Loucy (cell line): ENCODE results near the gene TMEM237.

ENCODE experiments used
- H2AFZ ChIP-seq: fragments of 200-600 bp; sonication (generic); 2 replicates; pipeline ENCODE4 v1.6.0; 2016; ENCODE audit warnings: antibody characterized with exemption, mild to moderate bottlenecking, low read length, moderate library complexity
- H3F3A ChIP-seq: fragments of 200-600 bp; 2 replicates; pipeline ENCODE4 v1.6.0; 2016; ENCODE audit warnings: antibody characterized with exemption, low read depth, mild to moderate bottlenecking
- H3K27me3 ChIP-seq: fragments of 200-600 bp; sonication (generic); 2 replicates; pipeline ENCODE4 v1.6.1; 2014; ENCODE audit warnings: low read length, mild to moderate bottlenecking; ENCODE audit not compliant: insufficient read depth, poor library complexity, severe bottlenecking
- H3K36me3 ChIP-seq: fragments of 200-600 bp; sonication (generic); 2 replicates; pipeline ENCODE4 v1.6.1; 2016; ENCODE audit warnings: low read length; ENCODE audit not compliant: insufficient read depth
- H3K4me1 ChIP-seq: fragments of 200-600 bp; sonication (generic); 2 replicates; pipeline ENCODE4 v1.5.1; 2014; ENCODE audit warnings: low read length, mild to moderate bottlenecking; ENCODE audit not compliant: insufficient read depth, poor library complexity, severe bottlenecking
- H3K4me2 ChIP-seq: fragments of 200-600 bp; sonication (generic); 2 replicates; pipeline ENCODE4 v1.6.0; 2014; ENCODE audit warnings: antibody characterized with exemption, low read length, low read depth, mild to moderate bottlenecking; ENCODE audit not compliant: poor library complexity, severe bottlenecking
- H3K4me3 ChIP-seq: fragments of 200-600 bp; sonication (generic); 2 replicates; pipeline ENCODE4 v1.5.1; 2014; ENCODE audit warnings: low read length, mild to moderate bottlenecking, mixed read lengths; ENCODE audit not compliant: poor library complexity, severe bottlenecking
- H3K79me2 ChIP-seq: fragments of 200-600 bp; sonication (generic); 2 replicates; pipeline ENCODE4 v1.6.1; 2014; ENCODE audit warnings: low read length; ENCODE audit not compliant: insufficient read depth
- H3K9ac ChIP-seq: fragments of 200-600 bp; sonication (generic); 2 replicates; pipeline ENCODE4 v1.6.0; 2014; ENCODE audit warnings: mild to moderate bottlenecking, low read depth, low read length, moderate library complexity; ENCODE audit not compliant: poor library complexity, severe bottlenecking
- H3K9me2 ChIP-seq: fragments of 200-600 bp; sonication (generic); replicated peaks from 2 replicates; pipeline ENCODE4 v1.6.1; 2016; ENCODE audit warnings: low read depth, low read length, mixed read lengths
- H3K9me3 ChIP-seq: fragments of 200-600 bp; sonication (generic); 2 replicates; pipeline ENCODE4 v1.6.1; 2014; ENCODE audit warnings: mild to moderate bottlenecking, antibody characterized with exemption, low read length, low read depth; ENCODE audit not compliant: insufficient read depth
- H4K20me1 ChIP-seq: fragments of 200-600 bp; sonication (generic); 2 replicates; pipeline ENCODE4 v1.6.0; 2014; ENCODE audit warnings: antibody characterized with exemption, low read length, mild to moderate bottlenecking; ENCODE audit not compliant: insufficient read depth, poor library complexity, severe bottlenecking
- EZH2phosphoT487 ChIP-seq: fragments of 200-600 bp; IDR thresholded peaks from 2 replicates; pipeline ENCODE4 v1.6.1; 2018; ENCODE audit warnings: antibody characterized with exemption, mild to moderate bottlenecking, moderate library complexity, borderline replicate concordance
- TF ChIP-seq, protein P1 (sequence below): fragments of 200-600 bp; sonication (generic); conservative IDR thresholded peaks from 2 replicates; pipeline ENCODE4 v1.5.1; 2014; ENCODE audit warnings: mild to moderate bottlenecking, antibody characterized with exemption, low read length

The TMEM237 gene

DNA sequence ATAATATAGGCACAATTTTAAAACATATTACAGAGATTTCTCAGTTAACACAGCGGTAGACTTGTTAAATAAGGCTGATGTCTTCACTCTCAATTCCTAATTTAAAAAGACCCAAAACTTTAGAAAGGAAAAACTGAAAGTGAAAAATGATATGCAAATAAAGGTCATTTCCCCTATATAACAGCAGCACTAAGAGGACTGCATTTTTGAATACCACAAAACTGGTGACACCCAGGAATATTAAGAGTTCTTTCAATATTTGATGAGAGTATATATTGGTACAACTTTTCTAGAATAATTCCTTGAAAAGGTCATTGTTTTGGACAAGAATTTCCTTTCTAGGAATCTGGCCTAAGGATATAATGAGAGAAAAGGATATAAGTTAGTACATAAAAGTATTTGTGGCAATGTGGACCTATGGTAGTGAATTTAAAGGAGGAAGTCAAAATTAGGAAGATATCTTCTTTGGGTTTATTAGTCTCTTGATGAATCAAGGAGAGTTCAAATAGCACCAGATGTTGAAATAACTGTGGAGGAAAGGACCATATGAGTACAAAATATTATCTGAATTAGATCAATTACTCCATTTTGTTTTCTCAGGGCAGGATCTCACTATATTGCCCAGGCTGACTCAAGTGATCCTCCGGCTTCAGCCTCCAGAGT, 70.3 kb downstream of the TMEM237 start:
- peak overlapping the region; percentile 16; the same call in 1 of the 2 replicates for H2AFZ ChIP-seq
- H4K20me1 ChIP-seq, result no peaks in the 10 kb centered on the region
- H3F3A ChIP-seq, result no peaks in the 10 kb centered on the region
- peak overlapping the region; percentile 4 for H3K4me3 ChIP-seq
- H3K79me2 ChIP-seq, result no peaks in the 10 kb centered on the region
- no peaks in the 10 kb centered on the region for H3K36me3 ChIP-seq
- no peak for TF ChIP-seq EZH2phosphoT487
- TF ChIP-seq, protein P1, sequence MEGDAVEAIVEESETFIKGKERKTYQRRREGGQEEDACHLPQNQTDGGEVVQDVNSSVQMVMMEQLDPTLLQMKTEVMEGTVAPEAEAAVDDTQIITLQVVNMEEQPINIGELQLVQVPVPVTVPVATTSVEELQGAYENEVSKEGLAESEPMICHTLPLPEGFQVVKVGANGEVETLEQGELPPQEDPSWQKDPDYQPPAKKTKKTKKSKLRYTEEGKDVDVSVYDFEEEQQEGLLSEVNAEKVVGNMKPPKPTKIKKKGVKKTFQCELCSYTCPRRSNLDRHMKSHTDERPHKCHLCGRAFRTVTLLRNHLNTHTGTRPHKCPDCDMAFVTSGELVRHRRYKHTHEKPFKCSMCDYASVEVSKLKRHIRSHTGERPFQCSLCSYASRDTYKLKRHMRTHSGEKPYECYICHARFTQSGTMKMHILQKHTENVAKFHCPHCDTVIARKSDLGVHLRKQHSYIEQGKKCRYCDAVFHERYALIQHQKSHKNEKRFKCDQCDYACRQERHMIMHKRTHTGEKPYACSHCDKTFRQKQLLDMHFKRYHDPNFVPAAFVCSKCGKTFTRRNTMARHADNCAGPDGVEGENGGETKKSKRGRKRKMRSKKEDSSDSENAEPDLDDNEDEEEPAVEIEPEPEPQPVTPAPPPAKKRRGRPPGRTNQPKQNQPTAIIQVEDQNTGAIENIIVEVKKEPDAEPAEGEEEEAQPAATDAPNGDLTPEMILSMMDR, result no peak
- no peaks in the 10 kb centered on the region for H3K9me2 ChIP-seq
- H3K9me3 ChIP-seq, result no peaks in the 10 kb centered on the region
- no peak overlapping the region for H3K9ac ChIP-seq
- H3K27me3 ChIP-seq, result no peaks in the 10 kb centered on the region
- peaks cover 2% of the 10 kb centered on the region for H3K4me1 ChIP-seq
- H3K4me2 ChIP-seq, result peak overlapping the region; percentile 13
